ENCODE results near the gene PRSS57.
A peak's percentile ranks its signal among the peaks of the same experiment; 100 is the strongest.

The PRSS57 gene

GRCh38 chr19:678791-679388, 16.4 kb downstream of the PRSS57 start:
- Histone ChIP-seq H3K9me3 (ENCODE audit: insufficient read depth, low read depth, low read length) (peaks cover 4% of the 10 kb centered on the region), H4K91ac (ENCODE audit: low read depth, low read length) (no peak overlapping the region), H2BK5ac (ENCODE audit: low read depth, low read length, poor library complexity) (no peak overlapping the region), H3K27ac (ENCODE audit: low read depth, low read length) (no peak overlapping the region), H3K9ac (ENCODE audit: low read length) (no peak overlapping the region), H3K14ac (ENCODE audit: low read length) (no peak overlapping the region), H3K4ac (ENCODE audit: low read depth, low read length) (no peak overlapping the region), H3K4me3 (ENCODE audit: low read depth, low read length) (no peak overlapping the region), H2AK5ac (ENCODE audit: low read length) (no peak overlapping the region), H2BK120ac (ENCODE audit: insufficient read depth, low read length, poor library complexity) (no peak overlapping the region), H4K12ac (ENCODE audit: low read depth, low read length) (no peak overlapping the region), H4K8ac (ENCODE audit: low read depth, low read length) (peak overlapping the region; percentile 76), H3K79me2 (ENCODE audit: control insufficient read depth, insufficient read depth, low read length, poor library complexity) (peaks cover 10% of the 10 kb centered on the region), H3K18ac (ENCODE audit: low read length) (no peak overlapping the region), H2AFZ (ENCODE audit: insufficient read depth, low read length, poor library complexity) (no peak overlapping the region), H3K79me1 (ENCODE audit: low read length) (peaks cover 17% of the 10 kb centered on the region), H3K36me3 (ENCODE audit: control insufficient read depth in 1 of 2, insufficient read depth in 2 of 2, low read length in 2 of 2) (no peaks in the 10 kb centered on the region), H3K27me3 (ENCODE audit: insufficient read depth, low read length) (no peaks in the 10 kb centered on the region), H2BK12ac (ENCODE audit: low read length) (no peak overlapping the region), H3K4me2 (ENCODE audit: low read length) (peak overlapping the region; percentile 97), H3K4me1 (ENCODE audit: control insufficient read depth in 1 of 2, insufficient read depth in 2 of 2, low read length in 2 of 2) (peaks cover 13 to 25% of the 10 kb centered on the region in 2 experiments), H3K23ac (ENCODE audit: low read length) (no peak overlapping the region)
- WGBS (ENCODE audit: extremely low coverage, insufficient coverage, insufficient read length), result no CpG with 5 or more reads among the region's 16 CpGs
- DNase-seq, result peak in 1 of 2 donors; percentile 51

GRCh38 chr19:677601-678436, 17.4 kb downstream of the PRSS57 start:
- H3K4me1 ChIP-seq (ENCODE audit: control insufficient read depth in 1 of 2, insufficient read depth in 2 of 2, low read length in 2 of 2), result peaks cover 13 to 25% of the 10 kb centered on the region in 2 experiments
- no peak overlapping the region for H3K14ac ChIP-seq (ENCODE audit: low read length)
- peak overlapping the region; percentile 31 for H2BK12ac ChIP-seq (ENCODE audit: low read length)
- peaks cover 4% of the 10 kb centered on the region for H3K9me3 ChIP-seq (ENCODE audit: insufficient read depth, low read depth, low read length)
- H3K27ac ChIP-seq (ENCODE audit: low read depth, low read length), result no peak overlapping the region
- H3K36me3 ChIP-seq (ENCODE audit: control insufficient read depth in 1 of 2, insufficient read depth in 2 of 2, low read length in 2 of 2), result no peaks in the 10 kb centered on the region
- peak overlapping the region; percentile 3 for H4K91ac ChIP-seq (ENCODE audit: low read depth, low read length)
- no peak overlapping the region for H3K23ac ChIP-seq (ENCODE audit: low read length)
- no peak overlapping the region for H3K4me2 ChIP-seq (ENCODE audit: low read length)
- peaks cover 10% of the 10 kb centered on the region for H3K79me2 ChIP-seq (ENCODE audit: control insufficient read depth, insufficient read depth, low read length, poor library complexity)
- no peak overlapping the region for H2BK120ac ChIP-seq (ENCODE audit: insufficient read depth, low read length, poor library complexity)
- no peak overlapping the region for H3K4ac ChIP-seq (ENCODE audit: low read depth, low read length)
- H3K27me3 ChIP-seq (ENCODE audit: insufficient read depth, low read length), result no peaks in the 10 kb centered on the region
- H2AFZ ChIP-seq (ENCODE audit: insufficient read depth, low read length, poor library complexity), result no peak overlapping the region
- no peak overlapping the region for H3K4me3 ChIP-seq (ENCODE audit: low read depth, low read length)
- no peak overlapping the region for H3K9ac ChIP-seq (ENCODE audit: low read length)
- no peak overlapping the region for H4K8ac ChIP-seq (ENCODE audit: low read depth, low read length)
- H2BK5ac ChIP-seq (ENCODE audit: low read depth, low read length, poor library complexity), result peak overlapping the region; percentile 7
- H2AK5ac ChIP-seq (ENCODE audit: low read length), result peak overlapping the region; percentile 42
- no CpG with 5 or more reads among the region's 22 CpGs for WGBS (ENCODE audit: extremely low coverage, insufficient coverage, insufficient read length)
- no peak overlapping the region for H4K12ac ChIP-seq (ENCODE audit: low read depth, low read length)
- DNase-seq, result peak; percentile 65 to 70
- no peak overlapping the region for H3K18ac ChIP-seq (ENCODE audit: low read length)
- peaks cover 17% of the 10 kb centered on the region for H3K79me1 ChIP-seq (ENCODE audit: low read length)

GRCh38 chr19:677201-677600, 18.1 kb downstream of the PRSS57 start:
- Histone ChIP-seq H3K36me3 (ENCODE audit: control insufficient read depth in 1 of 2, insufficient read depth in 2 of 2, low read length in 2 of 2) (no peaks in the 10 kb centered on the region), H3K23ac (ENCODE audit: low read length) (no peak overlapping the region), H2AFZ (ENCODE audit: insufficient read depth, low read length, poor library complexity) (no peak overlapping the region), H4K12ac (ENCODE audit: low read depth, low read length) (no peak overlapping the region), H3K4me3 (ENCODE audit: low read depth, low read length) (no peak overlapping the region), H3K4me2 (ENCODE audit: low read length) (no peak overlapping the region), H4K8ac (ENCODE audit: low read depth, low read length) (no peak overlapping the region), H3K79me1 (ENCODE audit: low read length) (peaks cover 17% of the 10 kb centered on the region), H3K79me2 (ENCODE audit: control insufficient read depth, insufficient read depth, low read length, poor library complexity) (peaks cover 10% of the 10 kb centered on the region), H3K14ac (ENCODE audit: low read length) (no peak overlapping the region), H2BK12ac (ENCODE audit: low read length) (no peak overlapping the region), H2BK120ac (ENCODE audit: insufficient read depth, low read length, poor library complexity) (no peak overlapping the region), H3K9me3 (ENCODE audit: insufficient read depth, low read depth, low read length) (peaks cover 4% of the 10 kb centered on the region), H3K4ac (ENCODE audit: low read depth, low read length) (no peak overlapping the region), H3K18ac (ENCODE audit: low read length) (no peak overlapping the region), H2BK5ac (ENCODE audit: low read depth, low read length, poor library complexity) (no peak overlapping the region), H3K4me1 (ENCODE audit: control insufficient read depth in 1 of 2, insufficient read depth in 2 of 2, low read length in 2 of 2) (peaks cover 13 to 25% of the 10 kb centered on the region in 2 experiments), H3K27ac (ENCODE audit: low read depth, low read length) (no peak overlapping the region), H2AK5ac (ENCODE audit: low read length) (no peak overlapping the region), H4K91ac (ENCODE audit: low read depth, low read length) (no peak overlapping the region), H3K27me3 (ENCODE audit: insufficient read depth, low read length) (no peaks in the 10 kb centered on the region), H3K9ac (ENCODE audit: low read length) (no peak overlapping the region)
- no CpG with 5 or more reads among the region's 15 CpGs for WGBS (ENCODE audit: extremely low coverage, insufficient coverage, insufficient read length)
- DNase-seq, result peak; percentile 65 to 71

GRCh38 chr19:676339-677105, 18.7 kb downstream of the PRSS57 start, which contains the start of gene FSTL3:
Gene FSTL3, plus strand, starts transcription at chr19:676392. Its CDS starts 32 bp downstream, at chr19:676424.
- Histone ChIP-seq H3K9me3 (ENCODE audit: insufficient read depth, low read depth, low read length) (peaks cover 6% of the 10 kb centered on the region), H3K18ac (ENCODE audit: low read length) (peak within 1 kb of the TSS; percentile 48), H2AK5ac (ENCODE audit: low read length) (peak within 1 kb of the TSS; percentile 33), H3K23ac (ENCODE audit: low read length) (no peak within 1 kb of the TSS), H2BK120ac (ENCODE audit: insufficient read depth, low read length, poor library complexity) (peak within 1 kb of the TSS; percentile 67), H3K4me2 (ENCODE audit: low read length) (peak within 1 kb of the TSS; percentile 58), H2AFZ (ENCODE audit: insufficient read depth, low read length, poor library complexity) (no peak within 1 kb of the TSS), H4K91ac (ENCODE audit: low read depth, low read length) (peak within 1 kb of the TSS; percentile 90), H3K36me3 (ENCODE audit: control insufficient read depth in 1 of 2, insufficient read depth in 2 of 2, low read length in 2 of 2) (no peaks in the 10 kb centered on the region), H3K14ac (ENCODE audit: low read length) (peak within 1 kb of the TSS; percentile 41), H4K8ac (ENCODE audit: low read depth, low read length) (peak within 1 kb of the TSS; percentile 25), H3K4me1 (ENCODE audit: control insufficient read depth in 1 of 2, insufficient read depth in 2 of 2, low read length in 2 of 2) (peaks cover 13 to 25% of the 10 kb centered on the region in 2 experiments), H3K4ac (ENCODE audit: low read depth, low read length) (peak within 1 kb of the TSS; percentile 1), H3K4me3 (ENCODE audit: low read depth, low read length) (peak within 1 kb of the TSS; percentile 16), H3K9ac (ENCODE audit: low read length) (peak within 1 kb of the TSS; percentile 11), H3K27ac (ENCODE audit: low read depth, low read length) (no peak within 1 kb of the TSS), H2BK5ac (ENCODE audit: low read depth, low read length, poor library complexity) (peak within 1 kb of the TSS; percentile 42), H3K79me1 (ENCODE audit: low read length) (peaks cover 17% of the 10 kb centered on the region), H4K12ac (ENCODE audit: low read depth, low read length) (peak within 1 kb of the TSS; percentile 54), H2BK12ac (ENCODE audit: low read length) (peak within 1 kb of the TSS; percentile 67), H3K27me3 (ENCODE audit: insufficient read depth, low read length) (no peaks in the 10 kb centered on the region), H3K79me2 (ENCODE audit: control insufficient read depth, insufficient read depth, low read length, poor library complexity) (peaks cover 10% of the 10 kb centered on the region)
- WGBS (ENCODE audit: extremely low coverage, insufficient coverage, insufficient read length), result no CpG with 5 or more reads among the region's 63 CpGs
- DNase-seq, result peak; percentile 45 to 66
